IMR-90 (cell line): ENCODE measurements around the gene PBX3. TPM values are rescaled to one million over a fixed set of nuclear protein-coding genes. Genes with fewer than 3 reads are reported as not detected.

Source experiments
- ATAC-seq: fragments of 200-7000 bp; cut with Tn5 transposase; 2 replicates; pipeline ENCODE4 v1.9.1; 2020; ENCODE audit warnings: low read depth, mild to moderate bottlenecking, moderate library complexity
- BruUV-seq: library from RNA; stranded (reverse); fragments of 400-500 nt; replicated peaks from 2 replicates; lab custom pipeline; 2021; lab: Mats Ljungman, UMichigan
- CTCF ChIA-PET: fragments of 300-600 bp; formaldehyde crosslinking; extraction: SDS; loops from one replicate; lab custom pipeline; 2021; ENCODE audit warnings: antibody characterized with exemption; lab: Yijun Ruan, JAX
- POLR2A ChIA-PET: fragments of 300-600 bp; sonication (Branson Sonifier 250); formaldehyde crosslinking; loops from one replicate; lab custom pipeline; 2022; ENCODE audit warnings: antibody characterized with exemption; ENCODE audit not compliant: unreplicated experiment; lab: Charles Lee
- DNase-seq: peaks from one replicate; pipeline ENCODE4 v3.0.0; 2013
- H2AFZ ChIP-seq: replicated peaks from 2 replicates; pipeline ENCODE3; 2013; ENCODE audit warnings: low read length, mild to moderate bottlenecking; ENCODE audit not compliant: poor library complexity
- H2AK5ac ChIP-seq: 2 replicates; pipeline ENCODE4 v1.6.1; 2013; ENCODE audit warnings: low read depth, low read length, inconsistent platforms
- H2AK9ac ChIP-seq: replicated peaks from 2 replicates; pipeline ENCODE3; 2013; ENCODE audit warnings: mild to moderate bottlenecking, low read depth, low read length, moderate library complexity; ENCODE audit not compliant: poor library complexity
- H2BK120ac ChIP-seq: 2 replicates; pipeline ENCODE4 v1.6.1; 2013; ENCODE audit warnings: low read depth, low read length, inconsistent platforms
- H2BK15ac ChIP-seq: 3 replicates; pipeline ENCODE4 v1.6.1; 2013; ENCODE audit warnings: low read depth, low read length, inconsistent platforms
- H2BK20ac ChIP-seq: 2 replicates; pipeline ENCODE4 v1.6.1; 2013; ENCODE audit warnings: low read depth, mild to moderate bottlenecking, inconsistent platforms, low read length, moderate library complexity
- H2BK5ac ChIP-seq: 2 replicates; pipeline ENCODE4 v1.6.1; 2013; ENCODE audit warnings: mild to moderate bottlenecking, low read depth, low read length, inconsistent platforms; ENCODE audit not compliant: poor library complexity, severe bottlenecking
- H3K14ac ChIP-seq: replicated peaks from 2 replicates; pipeline ENCODE4 v1.6.1; 2013; ENCODE audit warnings: low read depth, low read length, inconsistent platforms
- H3K18ac ChIP-seq: 2 replicates; pipeline ENCODE4 v1.6.1; 2013; ENCODE audit warnings: low read depth, low read length, control low read depth
- H3K23ac ChIP-seq: 2 replicates; pipeline ENCODE4 v1.6.1; 2013; ENCODE audit warnings: low read depth, low read length, inconsistent platforms
- H3K27ac ChIP-seq: 2 replicates; pipeline ENCODE4 v1.5.1; 2013; ENCODE audit warnings: mild to moderate bottlenecking, control low read depth, low read length; ENCODE audit not compliant: insufficient read depth
- H3K27me3 ChIP-seq: 2 replicates; pipeline ENCODE4 v1.6.1; 2013; ENCODE audit warnings: low read length; ENCODE audit not compliant: control insufficient read depth, insufficient read depth
- H3K36me3 ChIP-seq: 2 replicates; pipeline ENCODE4 v1.6.1; 2013; ENCODE audit warnings: low read length, mixed read lengths; ENCODE audit not compliant: control insufficient read depth, insufficient read depth
- H3K4ac ChIP-seq: 2 replicates; pipeline ENCODE4 v1.6.1; 2013; ENCODE audit warnings: low read depth, low read length, inconsistent platforms
- H3K4me1 ChIP-seq: 2 replicates; pipeline ENCODE4 v1.6.1; 2013; ENCODE audit warnings: low read length, mixed read lengths; ENCODE audit not compliant: control insufficient read depth, insufficient read depth
- H3K4me2 ChIP-seq: 2 replicates; pipeline ENCODE4 v1.6.1; 2013; ENCODE audit warnings: low read depth, mild to moderate bottlenecking, control low read depth, low read length, moderate library complexity
- H3K4me3 ChIP-seq: 2 replicates; pipeline ENCODE4 v1.5.1; 2013; ENCODE audit warnings: low read depth, mild to moderate bottlenecking, control low read depth, low read length, moderate library complexity; ENCODE audit not compliant: insufficient read depth
- H3K56ac ChIP-seq: 2 replicates; pipeline ENCODE4 v1.6.1; 2013; ENCODE audit warnings: low read length, inconsistent platforms; ENCODE audit not compliant: insufficient read depth; ENCODE audit errors: extremely low read depth
- H3K79me1 ChIP-seq, 2 experiments: 2 replicates each; pipeline ENCODE4 v1.6.1; 2013; ENCODE audit warnings: low read length in 2 of 2, inconsistent platforms in 1 of 2, low read depth in 1 of 2
- H3K9ac ChIP-seq: 2 replicates; pipeline ENCODE4 v1.6.1; 2013; ENCODE audit warnings: low read depth, low read length, control low read depth
- H3K9me1 ChIP-seq: 2 replicates; pipeline ENCODE4 v1.6.1; 2013; ENCODE audit warnings: low read length, inconsistent platforms; ENCODE audit not compliant: insufficient read depth
- H3K9me3 ChIP-seq: 2 replicates; pipeline ENCODE4 v1.6.1; 2013; ENCODE audit warnings: low read length; ENCODE audit not compliant: control insufficient read depth, insufficient read depth
- H4K20me1 ChIP-seq: 2 replicates; pipeline ENCODE4 v1.6.1; 2013; ENCODE audit warnings: low read length, inconsistent platforms; ENCODE audit not compliant: insufficient read depth
- H4K5ac ChIP-seq: 2 replicates; pipeline ENCODE4 v1.6.1; 2013; ENCODE audit warnings: mild to moderate bottlenecking, low read depth, low read length, control low read depth
- H4K8ac ChIP-seq, 2 experiments: 2 replicates each; pipeline ENCODE4 v1.6.1; 2013; ENCODE audit warnings: low read depth in 2 of 2, low read length in 2 of 2, control low read depth in 1 of 2, inconsistent platforms in 1 of 2
- H4K91ac ChIP-seq: 2 replicates; pipeline ENCODE4 v1.6.1; 2013; ENCODE audit warnings: low read depth, low read length, inconsistent platforms; ENCODE audit not compliant: insufficient read depth
- BHLHE40 ChIP-seq: fragments of 150-350 bp; IDR thresholded peaks from 2 replicates; pipeline ENCODE4 v1.6.1; 2016; ENCODE audit warnings: mild to moderate bottlenecking, low read depth, low read length
- CHD1 ChIP-seq: IDR thresholded peaks from 2 replicates; pipeline ENCODE4 v1.6.1; 2012; ENCODE audit warnings: low read depth, low read length, improper control_type of control experiment
- CTCF ChIP-seq: conservative IDR thresholded peaks from 2 replicates; pipeline ENCODE4 v1.5.1; 2012; ENCODE audit warnings: mild to moderate bottlenecking, low read depth, low read length, improper control_type of control experiment
- FOS ChIP-seq: fragments of 150-350 bp; IDR thresholded peaks from 2 replicates; pipeline ENCODE4 v1.6.1; 2016; ENCODE audit warnings: low read depth, low read length
- POLR2A ChIP-seq: IDR thresholded peaks from 2 replicates; pipeline ENCODE4 v1.6.1; 2012; ENCODE audit warnings: mild to moderate bottlenecking, low read depth, low read length
- RAD21 ChIP-seq: IDR thresholded peaks from 2 replicates; pipeline ENCODE4 v1.6.1; 2012; ENCODE audit warnings: low read length, improper control_type of control experiment
- RFX5 ChIP-seq: IDR thresholded peaks from 2 replicates; pipeline ENCODE4 v1.8.0; 2012; ENCODE audit warnings: low read depth, mild to moderate bottlenecking, low read length, moderate library complexity
- WGBS, 2 experiments: methylation state at CpG; one replicate each; pipeline versions ENCODE4 v1.1.5 to v1.1.7; 2013; ENCODE audit warnings: missing lambda C conversion rate in 2 of 2; ENCODE audit not compliant: insufficient read length in 1 of 2; ENCODE audit errors: extremely low coverage in 2 of 2; 5-methylcytosine and 5-hydroxymethylcytosine counted together
- dilution Hi-C: fragments of 300-500 bp; cut with HindIII; formaldehyde crosslinking; loops from one replicate; pipeline ENCODE4 v1.14.3; 2018; ENCODE audit warnings: low sequenced_read_pairs; ENCODE audit not compliant: unreplicated experiment
- in situ Hi-C: fragments of 300-500 bp; cut with MboI; formaldehyde crosslinking; loops from 3 replicates; pipeline ENCODE4 v1.14.3; 2019; ENCODE audit warnings: low sequenced_read_pairs, inconsistent platforms, mixed read lengths
- intact Hi-C: fragments of 100-400 bp; cut with micrococcal nuclease; formaldehyde crosslinking; loops from 2 replicates; pipeline ENCODE4 v1.10.0; 2022
- polyA plus RNA-seq, 3 experiments: library from polyadenylated mRNA; depleted of rRNA; stranded (reverse); fragments of >200 nt; gene quantifications; 2 replicates each; pipeline ENCODE4 v1.2.3, GENCODE V29; 2012; ENCODE audit warnings: low replicate concordance in 1 of 3
- total RNA-seq: library from RNA; depleted of rRNA; stranded (reverse); fragments of >200 nt; gene quantifications from 2 replicates; pipeline ENCODE4 v1.2.3, GENCODE V29; 2012

The PBX3 gene
- total and polyA plus RNA-seq, 2 of the 4 experiments (the other 2 are of a cell fraction): 12.0 to 15.6 TPM

- TF ChIP-seq CHD1: no peak
These were observed 247.1 kb downstream of the PBX3 start (continued) for GRCh38 chr9:125994066-125994943.

- Histone ChIP-seq H2BK20ac (no peak overlapping the region), H2AK9ac (no peak overlapping the region), H3K4me3 (no peak overlapping the region), H2BK120ac (no peak overlapping the region), H3K9me1 (no peaks in the 10 kb centered on the region), H3K56ac (no peak overlapping the region), H3K18ac (no peak overlapping the region), H3K27ac (no peak overlapping the region), H3K27me3 (peaks cover 23% of the 10 kb centered on the region), H3K4me1 (no peaks in the 10 kb centered on the region), H4K5ac (no peak overlapping the region), H2AFZ (no peak overlapping the region), H2BK15ac (no peak overlapping the region), H2AK5ac (no peak overlapping the region), H4K91ac (no peak overlapping the region), H3K14ac (no peak overlapping the region), H3K4me2 (no peak overlapping the region), H3K36me3 (no peaks in the 10 kb centered on the region), H3K9ac (no peak overlapping the region), H2BK5ac (no peak overlapping the region), H4K20me1 (no peaks in the 10 kb centered on the region), H4K8ac (no peak overlapping the region), H3K23ac (no peak overlapping the region), H3K9me3 (no peaks in the 10 kb centered on the region), H3K79me1 (no peaks in the 10 kb centered on the region), H3K4ac (no peak overlapping the region)
- POLR2A ChIA-PET: no interaction called here
- CTCF ChIA-PET: no interaction called here
- 42% methylated on average over 2 of the region's 5 CpGs; no CpG with 5 or more reads in 1 of the 2 experiments for whole genome bisulfite sequencing, 2 experiments
- DNase-seq (no peak), ATAC-seq (no peak)
- intact Hi-C loops: no loop called here
- no TSS peak for BruUV-seq
- no peak for TF ChIP-seq RAD21
- no peak for TF ChIP-seq BHLHE40
- TF ChIP-seq RFX5: no peak
- TF ChIP-seq CTCF: no peak
- no peak for TF ChIP-seq FOS
- TF ChIP-seq POLR2A: no peak
- in situ Hi-C loops: no loop called here
- dilution Hi-C loops: no loop called here
These were observed 247.8 kb downstream of the PBX3 start for GRCh38 chr9:125995006-125995405.
